MM.1S (cell line): ENCODE results near the gene SSR2.

Source experiments
- DNase-seq: peaks from one replicate; pipeline ENCODE4 v3.0.0-alpha.2; 2015
- H2AFZ ChIP-seq: fragments of 300-600 bp; sonication (generic); 2 replicates; pipeline ENCODE4 v1.6.0; 2016; ENCODE audit warnings: antibody characterized with exemption, low read length
- H3F3A ChIP-seq: fragments of 300-600 bp; sonication (generic); 2 replicates; pipeline ENCODE4 v1.6.1; 2016; ENCODE audit warnings: mild to moderate bottlenecking, antibody characterized with exemption, low read length, moderate library complexity, mixed read lengths; ENCODE audit not compliant: insufficient read depth
- H3K27ac ChIP-seq: fragments of 300-600 bp; sonication (generic); 2 replicates; pipeline ENCODE4 v1.5.1; 2016; ENCODE audit warnings: mild to moderate bottlenecking, low read length
- H3K27me3 ChIP-seq: fragments of 300-600 bp; sonication (generic); replicated peaks from 2 replicates; pipeline ENCODE4 v1.6.0; 2016; ENCODE audit warnings: low read length; ENCODE audit not compliant: insufficient read depth
- H3K36me3 ChIP-seq: fragments of 300-600 bp; sonication (generic); replicated peaks from 2 replicates; pipeline ENCODE4 v1.6.1; 2016; ENCODE audit warnings: mild to moderate bottlenecking, low read length, mixed read lengths; ENCODE audit not compliant: insufficient read depth
- H3K4me1 ChIP-seq: fragments of 300-600 bp; sonication (generic); 2 replicates; pipeline ENCODE4 v1.6.1; 2016; ENCODE audit warnings: low read length, mixed read lengths
- H3K4me2 ChIP-seq: fragments of 300-600 bp; sonication (generic); 2 replicates; pipeline ENCODE4 v1.6.0; 2016; ENCODE audit warnings: low read depth, low read length
- H3K4me3 ChIP-seq: fragments of 300-600 bp; sonication (generic); 2 replicates; pipeline ENCODE4 v1.5.1; 2016; ENCODE audit warnings: low read length, mixed read lengths
- H3K79me2 ChIP-seq: fragments of 300-600 bp; sonication (generic); 2 replicates; pipeline ENCODE4 v1.6.1; 2016; ENCODE audit warnings: mixed run types, low read length, mixed read lengths
- H3K9ac ChIP-seq: fragments of 300-600 bp; sonication (generic); 2 replicates; pipeline ENCODE4 v1.6.1; 2016; ENCODE audit warnings: low read length, mixed read lengths
- H3K9me2 ChIP-seq: fragments of 300-600 bp; sonication (generic); replicated peaks from 2 replicates; pipeline ENCODE4 v1.6.1; 2016; ENCODE audit warnings: mild to moderate bottlenecking, low read length, mixed read lengths; ENCODE audit not compliant: insufficient read depth
- H3K9me3 ChIP-seq: fragments of 300-600 bp; sonication (generic); replicated peaks from 2 replicates; pipeline ENCODE4 v1.6.1; 2016; ENCODE audit warnings: mild to moderate bottlenecking, low read length, mixed read lengths; ENCODE audit not compliant: insufficient read depth
- H4K20me1 ChIP-seq: fragments of 300-600 bp; sonication (generic); 2 replicates; pipeline ENCODE4 v1.6.1; 2016; ENCODE audit warnings: mild to moderate bottlenecking, low read length, moderate library complexity, mixed read lengths; ENCODE audit not compliant: insufficient read depth
- EZH2 ChIP-seq: fragments of 300-600 bp; sonication (generic); optimal IDR thresholded peaks from 2 replicates; pipeline ENCODE3; 2017; ENCODE audit warnings: low read depth, mild to moderate bottlenecking, antibody characterized with exemption, low read length, mixed read lengths
- EZH2phosphoT487 ChIP-seq: fragments of 300-600 bp; sonication (generic); IDR thresholded peaks from 2 replicates; pipeline ENCODE4 v1.6.1; 2018; ENCODE audit warnings: antibody characterized with exemption, low read length
- TF ChIP-seq, protein P1 (sequence below): fragments of 300-600 bp; sonication (generic); IDR thresholded peaks from 2 replicates; pipeline ENCODE4 v1.5.1; 2016; ENCODE audit warnings: antibody characterized with exemption, low read length, mixed read lengths

Gene SSR2

GRCh38 chr1:155999964-156000363, 20.8 kb downstream of the SSR2 start:
- H3K9me2 ChIP-seq = no peaks in the 10 kb centered on the region
- H3K4me1 ChIP-seq = peaks cover 16% of the 10 kb centered on the region
- no peak overlapping the region for H3K4me3 ChIP-seq
- peaks cover 9% of the 10 kb centered on the region for H3F3A ChIP-seq
- H3K27me3 ChIP-seq = no peaks in the 10 kb centered on the region
- no peaks in the 10 kb centered on the region for H3K79me2 ChIP-seq
- H3K9ac ChIP-seq = no peak overlapping the region
- no peak overlapping the region for H3K27ac ChIP-seq
- H3K36me3 ChIP-seq = no peaks in the 10 kb centered on the region
- H3K4me2 ChIP-seq = no peak overlapping the region
- no peaks in the 10 kb centered on the region for H4K20me1 ChIP-seq
- no peak for DNase-seq
- H2AFZ ChIP-seq = no peak overlapping the region
- no peaks in the 10 kb centered on the region for H3K9me3 ChIP-seq
- TF ChIP-seq, protein P1, sequence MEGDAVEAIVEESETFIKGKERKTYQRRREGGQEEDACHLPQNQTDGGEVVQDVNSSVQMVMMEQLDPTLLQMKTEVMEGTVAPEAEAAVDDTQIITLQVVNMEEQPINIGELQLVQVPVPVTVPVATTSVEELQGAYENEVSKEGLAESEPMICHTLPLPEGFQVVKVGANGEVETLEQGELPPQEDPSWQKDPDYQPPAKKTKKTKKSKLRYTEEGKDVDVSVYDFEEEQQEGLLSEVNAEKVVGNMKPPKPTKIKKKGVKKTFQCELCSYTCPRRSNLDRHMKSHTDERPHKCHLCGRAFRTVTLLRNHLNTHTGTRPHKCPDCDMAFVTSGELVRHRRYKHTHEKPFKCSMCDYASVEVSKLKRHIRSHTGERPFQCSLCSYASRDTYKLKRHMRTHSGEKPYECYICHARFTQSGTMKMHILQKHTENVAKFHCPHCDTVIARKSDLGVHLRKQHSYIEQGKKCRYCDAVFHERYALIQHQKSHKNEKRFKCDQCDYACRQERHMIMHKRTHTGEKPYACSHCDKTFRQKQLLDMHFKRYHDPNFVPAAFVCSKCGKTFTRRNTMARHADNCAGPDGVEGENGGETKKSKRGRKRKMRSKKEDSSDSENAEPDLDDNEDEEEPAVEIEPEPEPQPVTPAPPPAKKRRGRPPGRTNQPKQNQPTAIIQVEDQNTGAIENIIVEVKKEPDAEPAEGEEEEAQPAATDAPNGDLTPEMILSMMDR = no peak
- no peak for TF ChIP-seq EZH2phosphoT487

DNA sequence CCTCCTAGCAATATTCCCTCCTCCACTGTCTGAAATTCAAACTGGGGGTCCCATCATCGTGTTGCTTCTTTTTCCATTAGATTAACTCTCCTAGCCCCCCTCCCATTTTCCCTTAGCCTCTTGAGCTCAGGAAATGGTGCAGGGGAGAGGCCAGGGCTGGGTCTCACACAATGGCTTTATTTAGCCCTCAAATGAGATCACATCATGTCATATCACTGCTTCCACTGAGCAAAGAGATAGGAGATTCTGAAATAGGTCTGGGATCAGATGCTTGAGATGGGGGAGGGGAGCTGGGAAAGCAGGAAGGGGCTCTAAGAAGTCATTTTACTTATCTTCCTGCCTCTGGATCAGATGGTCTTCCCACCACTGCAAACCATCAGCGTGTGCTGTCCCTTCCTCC, 24.6 kb downstream of the SSR2 start:
- no peaks in the 10 kb centered on the region for H3K79me2 ChIP-seq
- 0 out of 2 replicates have a peak, but pooled peaks cover 3% of the 10 kb centered on the region for H3F3A ChIP-seq
- no peaks in the 10 kb centered on the region for H3K9me2 ChIP-seq
- no peak for TF ChIP-seq EZH2
- TF ChIP-seq, protein P1 = no peak
- no peak for TF ChIP-seq EZH2phosphoT487
- no peak overlapping the region for H3K4me2 ChIP-seq
- no peak overlapping the region for H3K27ac ChIP-seq
- H3K9me3 ChIP-seq = no peaks in the 10 kb centered on the region
- H3K9ac ChIP-seq = no peak overlapping the region
- no peak overlapping the region for H3K4me3 ChIP-seq
- no peak for DNase-seq
- no peaks in the 10 kb centered on the region for H3K36me3 ChIP-seq
- H3K27me3 ChIP-seq = no peaks in the 10 kb centered on the region
- H4K20me1 ChIP-seq = no peaks in the 10 kb centered on the region
- peaks cover 5% of the 10 kb centered on the region for H3K4me1 ChIP-seq
- no peak overlapping the region for H2AFZ ChIP-seq

- Histone ChIP-seq H3K9me2 (no peaks in the 10 kb centered on the region), H3K9me3 (no peaks in the 10 kb centered on the region), H4K20me1 (no peaks in the 10 kb centered on the region), H3F3A (0 out of 2 replicates have a peak, but pooled peaks cover 3% of the 10 kb centered on the region), H3K79me2 (no peaks in the 10 kb centered on the region), H3K4me1 (peaks cover 21% of the 10 kb centered on the region), H3K9ac (no peak overlapping the region), H3K36me3 (no peaks in the 10 kb centered on the region), H3K27ac (no peak overlapping the region), H3K4me3 (no peak overlapping the region), H2AFZ (no peak overlapping the region), H3K4me2 (no peak overlapping the region), H3K27me3 (no peaks in the 10 kb centered on the region)
- TF ChIP-seq EZH2phosphoT487 = no peak
- TF ChIP-seq, protein P1 = no peak
- TF ChIP-seq EZH2 = no peak
- no peak for DNase-seq
Measured at GRCh38 chr1:155993595-155993994, 27.2 kb downstream of the SSR2 start.
